SK-N-MC (cell line): ENCODE data around the gene TRAF7.
"Not testable (repeated sequence)": the region's sequence is repeated elsewhere in the genome, so short reads cannot be mapped to it uniquely, and the experiment has no call there.

Experiments
- DNase-seq: peaks from one replicate; pipeline ENCODE4 v3.0.0-alpha.2; 2011; ENCODE audit warnings: low read depth, low spot score
- H3K27ac ChIP-seq: fragments of 200-600 bp; sonication (generic); 2 replicates; pipeline ENCODE4 v1.5.1; 2016; ENCODE audit warnings: mixed run types
- H3K36me3 ChIP-seq: fragments of 200-600 bp; sonication (generic); 2 replicates; pipeline ENCODE4 v1.6.1; 2017; ENCODE audit warnings: antibody characterized with exemption, low read length, mixed read lengths; ENCODE audit not compliant: insufficient read depth
- H3K4me3 ChIP-seq: fragments of 200-600 bp; sonication (generic); 2 replicates; pipeline ENCODE4 v1.5.1; 2016
- H3K9ac ChIP-seq: fragments of 200-600 bp; sonication (generic); 2 replicates; pipeline ENCODE4 v1.8.0; 2017; ENCODE audit warnings: mixed run types, mixed read lengths; ENCODE audit not compliant: insufficient read length
- H3K9me3 ChIP-seq: fragments of 200-600 bp; sonication (generic); 2 replicates; pipeline ENCODE4 v1.6.1; 2017; ENCODE audit warnings: low read depth, mild to moderate bottlenecking, antibody characterized with exemption, low read length, moderate library complexity, mixed read lengths
- FOXP2 ChIP-seq: optimal IDR thresholded peaks from 2 replicates; pipeline ENCODE3; 2011; ENCODE audit warnings: mild to moderate bottlenecking, moderate library complexity; ENCODE audit not compliant: insufficient read depth; ENCODE audit errors: extremely low read length, control extremely low read depth
- POLR2AphosphoS5 ChIP-seq: IDR thresholded peaks from 2 replicates; pipeline ENCODE4 v1.6.1; 2012; ENCODE audit warnings: mild to moderate bottlenecking, low read depth, low read length, borderline replicate concordance

Gene TRAF7

DNA sequence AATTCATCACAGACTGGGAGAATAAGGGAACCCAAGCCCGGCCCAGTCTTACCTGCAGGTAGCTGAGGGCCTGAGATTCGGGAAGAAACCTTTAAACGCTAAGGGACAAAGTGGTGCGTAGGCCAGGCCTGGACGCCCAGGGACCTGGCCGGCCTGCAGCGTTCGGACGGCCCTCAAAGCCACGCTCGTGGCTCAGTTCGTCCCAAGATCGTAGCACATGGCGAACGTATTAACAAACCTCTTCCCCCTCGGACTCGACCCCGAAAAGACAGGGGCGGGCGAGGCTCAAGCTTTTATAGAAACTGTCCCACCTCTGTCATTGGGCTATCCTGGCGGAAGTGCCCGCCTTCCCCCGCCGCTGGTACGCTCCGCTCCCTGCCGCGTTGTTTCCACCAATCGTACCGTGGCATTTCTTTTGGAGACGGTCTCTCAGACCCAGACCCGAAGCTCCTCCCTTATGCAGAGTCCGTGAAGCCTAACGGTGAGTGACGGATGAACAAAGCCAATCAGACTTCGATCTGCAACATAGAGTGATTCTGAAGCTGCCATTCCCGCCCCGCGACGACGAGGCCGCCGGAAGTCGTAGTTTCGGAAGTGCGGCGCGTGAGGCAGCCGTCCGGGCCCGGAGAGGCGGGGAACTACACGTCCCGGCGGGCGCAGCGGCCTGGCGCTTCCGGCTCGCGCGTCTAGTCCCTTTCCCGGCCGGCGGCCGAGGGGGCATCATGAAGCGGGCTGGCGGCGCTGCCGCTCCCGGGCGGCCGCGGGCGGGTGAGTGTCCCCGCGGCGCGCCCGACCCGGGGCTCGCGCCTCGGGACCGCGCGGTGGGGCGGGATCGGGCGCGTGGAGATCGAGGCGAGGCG lies at the start of gene TRAF7:
TRAF7 (plus strand) TSS at position 692 of the 860 bp plus-strand sequence. CDS start 8,139 bp downstream, outside the sequence.
- Histone ChIP-seq H3K27ac (peak within 1 kb of the TSS; percentile 81), H3K9me3 (no peaks in the 10 kb centered on the region), H3K4me3 (peak within 1 kb of the TSS; percentile 95), H3K9ac (peak within 1 kb of the TSS; percentile 99), H3K36me3 (peaks cover 32% of the 10 kb centered on the region)
- peak; percentile 100 for DNase-seq
- TF ChIP-seq POLR2AphosphoS5 (peak; percentile 100), FOXP2 (no peak)

DNA sequence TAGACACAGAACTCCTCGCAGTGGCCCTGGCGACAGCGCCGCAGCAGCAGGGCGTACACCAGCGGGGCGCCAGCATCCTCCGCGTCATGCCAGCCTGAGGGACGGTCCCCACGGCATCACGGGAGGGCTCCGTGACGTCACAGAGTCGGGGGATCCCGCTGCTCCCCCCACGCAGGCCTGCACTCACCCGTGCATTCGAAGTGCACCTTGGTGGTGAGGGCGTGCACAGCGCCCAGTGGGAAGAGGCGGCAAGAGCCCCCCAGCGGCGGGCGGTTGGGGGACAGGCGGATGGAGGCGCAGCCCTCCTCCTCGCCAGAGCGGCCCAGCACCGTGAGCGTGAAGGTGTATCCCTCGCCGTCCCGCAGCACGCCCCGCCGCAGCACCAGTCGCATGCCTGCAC lies 49.4 kb upstream of the TRAF7 start:
- H3K9ac ChIP-seq, H3K27ac ChIP-seq, DNase-seq, H3K4me3 ChIP-seq, H3K36me3 ChIP-seq, H3K9me3 ChIP-seq: not testable (repeated sequence)

DNA sequence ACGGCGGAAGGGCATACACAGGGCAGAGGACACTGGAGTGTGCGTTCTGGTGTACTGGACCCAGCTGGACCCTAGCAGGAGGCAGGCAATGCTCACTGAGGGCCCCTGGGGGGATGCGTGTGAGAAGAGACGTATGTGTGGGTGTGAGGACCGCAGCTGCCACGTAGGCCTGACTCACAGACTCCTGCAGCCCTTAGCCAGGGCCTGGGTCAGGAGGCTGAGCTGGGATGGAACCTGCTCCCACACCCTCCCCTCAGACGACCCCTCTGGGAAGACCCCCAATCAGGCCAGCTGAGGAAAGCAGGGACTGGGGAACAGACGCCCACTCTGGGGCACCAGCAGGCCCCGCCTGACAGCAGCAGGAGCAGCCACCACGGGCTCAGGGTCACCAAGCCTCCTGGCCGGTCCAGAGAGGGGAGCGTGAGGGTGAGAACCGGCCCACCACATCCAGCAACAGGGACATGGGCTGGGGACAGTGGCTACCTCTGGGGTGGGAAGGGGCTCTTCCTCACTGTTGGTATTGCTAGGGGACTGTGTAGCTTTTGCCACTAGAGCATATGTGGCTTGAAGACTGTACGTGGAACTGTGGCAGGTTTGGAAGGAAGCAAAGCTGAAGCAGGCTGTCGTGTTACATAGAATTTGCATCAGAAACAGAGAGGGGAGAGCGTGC lies 48.3 kb upstream of the TRAF7 start:
- DNase-seq, H3K9ac ChIP-seq, H3K27ac ChIP-seq, H3K36me3 ChIP-seq, H3K9me3 ChIP-seq, H3K4me3 ChIP-seq: not testable (repeated sequence)

DNA sequence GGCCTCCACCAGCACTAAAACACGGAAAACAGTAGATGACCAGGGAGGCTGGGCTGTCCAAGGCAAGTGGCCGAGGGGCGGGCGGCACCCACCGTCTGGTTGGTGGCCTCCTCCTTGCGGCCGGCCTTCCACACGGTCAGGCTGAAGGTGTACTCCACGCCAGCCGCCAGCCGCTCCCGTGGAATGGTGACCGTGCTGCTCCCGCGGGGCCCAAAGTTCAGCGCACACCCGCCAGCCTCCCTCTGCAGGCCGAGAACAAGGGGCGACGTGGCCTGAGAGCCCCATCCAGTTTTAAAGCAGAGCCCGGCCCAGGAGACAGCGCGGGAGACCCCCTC lies 47.8 kb upstream of the TRAF7 start:
- H3K4me3 ChIP-seq, H3K36me3 ChIP-seq, H3K27ac ChIP-seq: not testable (repeated sequence)

DNA sequence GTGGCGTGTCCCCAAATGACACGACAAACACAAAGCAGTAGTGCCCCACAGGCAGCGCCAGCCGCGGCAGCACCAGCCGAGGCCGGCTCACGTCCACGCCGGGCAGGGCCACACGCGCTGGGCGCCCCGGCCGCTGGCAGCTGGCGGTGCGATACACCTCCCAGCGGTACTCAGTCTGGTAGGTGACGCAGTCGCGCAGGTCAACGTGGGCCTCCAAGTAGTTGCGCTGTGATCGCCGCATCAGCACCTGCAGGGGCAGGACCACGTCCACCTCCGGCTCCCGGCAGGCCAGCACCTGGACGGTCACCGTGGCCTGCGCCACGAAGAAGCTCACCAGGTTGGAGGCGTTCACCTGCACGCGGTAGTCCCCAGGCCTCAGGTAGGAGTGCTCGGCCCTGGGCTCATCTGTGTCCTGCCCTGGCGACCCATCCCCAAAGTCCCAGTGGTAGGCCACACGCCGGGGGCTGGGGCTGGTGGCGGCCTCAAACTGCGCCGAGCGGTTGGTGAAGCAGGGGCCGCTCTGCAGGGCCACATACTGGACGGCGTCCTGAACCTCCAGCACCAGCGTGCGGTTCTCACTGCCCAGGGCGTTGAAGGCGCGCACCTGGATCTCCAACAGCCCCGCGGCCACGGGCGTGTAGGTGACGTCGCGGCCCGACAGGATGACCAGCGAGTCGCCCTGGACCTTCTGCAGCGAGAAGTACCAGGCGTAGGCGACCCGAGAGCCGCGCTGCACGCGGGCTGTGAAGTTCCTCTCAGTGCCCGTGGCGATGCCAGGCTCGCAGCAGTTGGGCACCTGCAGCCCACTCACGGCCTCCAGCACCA lies 46.9 kb upstream of the TRAF7 start:
- H3K36me3 ChIP-seq, H3K9ac ChIP-seq, H3K9me3 ChIP-seq, H3K27ac ChIP-seq, DNase-seq, H3K4me3 ChIP-seq: not testable (repeated sequence)

More for the DNA sequence above, 47.8 kb upstream of the TRAF7 start:
- H3K9ac ChIP-seq, DNase-seq, H3K9me3 ChIP-seq: not testable (repeated sequence)

DNA sequence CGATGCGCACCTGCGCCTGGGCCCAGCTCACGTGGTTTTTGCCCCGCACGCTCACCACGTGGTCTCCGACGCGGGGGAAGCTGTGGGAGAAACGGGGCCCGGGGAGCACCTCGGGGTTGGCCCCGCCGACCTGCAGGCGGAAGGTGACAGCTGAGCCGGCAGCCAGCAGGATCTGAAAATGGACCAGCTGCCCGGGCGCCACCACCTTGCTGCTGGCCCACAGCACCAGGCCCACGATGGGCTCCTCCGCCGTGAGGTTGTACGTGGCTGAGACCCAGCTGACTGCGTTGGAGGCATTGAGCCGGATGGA lies 46.4 kb upstream of the TRAF7 start:
- not testable (repeated sequence) for H3K4me3 ChIP-seq, H3K9ac ChIP-seq, H3K27ac ChIP-seq, H3K9me3 ChIP-seq, DNase-seq, H3K36me3 ChIP-seq

DNA sequence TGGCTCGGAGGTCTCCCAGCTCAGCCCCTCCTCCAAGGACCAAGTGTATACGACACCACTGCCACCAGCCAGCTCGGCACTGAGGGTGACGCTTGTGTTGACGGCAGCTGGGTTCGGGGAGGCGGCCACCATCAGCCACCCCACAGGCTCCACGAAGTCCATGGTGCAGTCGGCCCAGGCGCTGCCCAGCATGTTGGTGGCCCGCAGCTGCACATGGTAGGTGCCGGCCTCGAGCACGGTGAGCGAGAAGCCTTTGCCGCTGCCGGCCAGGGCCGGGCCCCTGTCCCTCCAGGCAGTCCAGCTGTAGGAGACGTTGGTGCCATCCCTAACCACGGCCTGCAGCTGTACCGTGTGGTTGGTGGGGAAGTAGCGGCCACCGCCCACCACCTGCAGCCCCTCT lies 45.7 kb upstream of the TRAF7 start:
- not testable (repeated sequence) for H3K4me3 ChIP-seq, H3K9me3 ChIP-seq, DNase-seq, H3K27ac ChIP-seq, H3K9ac ChIP-seq, H3K36me3 ChIP-seq

DNA sequence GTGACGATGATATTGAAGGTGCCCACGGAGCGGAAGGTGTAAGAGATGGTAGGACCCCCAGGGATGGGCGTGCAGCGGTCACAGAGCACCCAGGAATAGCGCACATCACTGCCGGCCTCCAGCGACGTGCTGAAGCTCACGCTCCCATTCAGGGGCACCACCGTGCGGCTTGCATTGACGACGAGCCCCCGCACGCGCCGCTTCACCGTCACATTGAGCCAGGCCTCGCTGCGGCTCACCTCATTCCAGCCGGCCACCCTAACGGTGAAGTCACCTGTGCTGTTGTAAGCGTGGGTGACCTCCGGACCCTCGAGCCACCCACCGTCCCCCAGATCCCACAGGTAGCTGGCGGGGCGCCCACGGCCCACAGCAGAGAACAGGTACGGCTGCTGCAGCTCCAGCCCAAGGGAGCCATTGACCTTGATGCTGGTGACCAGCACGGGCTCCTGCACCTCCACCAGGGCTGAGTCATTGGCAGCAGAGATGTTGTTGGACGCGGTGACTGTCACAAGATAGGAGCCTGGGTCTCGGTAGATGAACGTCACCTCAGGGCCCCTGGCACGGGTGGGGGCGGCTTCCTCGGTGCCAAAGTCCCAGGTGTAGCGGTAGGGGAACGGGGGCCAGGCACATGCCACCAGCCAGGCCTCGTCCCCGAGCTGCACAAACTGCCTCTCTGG lies 45.1 kb upstream of the TRAF7 start:
- H3K36me3 ChIP-seq, H3K9ac ChIP-seq, H3K9me3 ChIP-seq, DNase-seq, H3K4me3 ChIP-seq, H3K27ac ChIP-seq: not testable (repeated sequence)

DNA sequence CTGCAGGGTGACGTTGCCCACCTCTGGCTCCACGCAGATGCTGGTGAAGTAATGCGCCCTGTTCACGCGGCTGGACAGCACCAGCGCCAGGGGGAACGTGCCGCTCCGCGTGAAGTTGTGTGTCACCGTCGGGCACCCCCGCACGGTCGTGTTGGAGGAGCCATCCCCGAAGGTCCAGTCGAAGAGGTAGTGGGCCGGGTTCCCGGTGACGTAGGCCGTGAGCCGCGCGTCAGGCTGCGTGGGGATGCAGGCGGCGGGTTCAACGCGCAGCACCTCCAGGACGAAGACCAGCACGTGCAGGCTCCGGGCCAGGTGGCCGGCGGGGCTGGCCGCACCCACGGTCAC lies 44.6 kb upstream of the TRAF7 start:
- not testable (repeated sequence) for H3K9ac ChIP-seq, H3K9me3 ChIP-seq, DNase-seq, H3K36me3 ChIP-seq, H3K27ac ChIP-seq, H3K4me3 ChIP-seq

DNA sequence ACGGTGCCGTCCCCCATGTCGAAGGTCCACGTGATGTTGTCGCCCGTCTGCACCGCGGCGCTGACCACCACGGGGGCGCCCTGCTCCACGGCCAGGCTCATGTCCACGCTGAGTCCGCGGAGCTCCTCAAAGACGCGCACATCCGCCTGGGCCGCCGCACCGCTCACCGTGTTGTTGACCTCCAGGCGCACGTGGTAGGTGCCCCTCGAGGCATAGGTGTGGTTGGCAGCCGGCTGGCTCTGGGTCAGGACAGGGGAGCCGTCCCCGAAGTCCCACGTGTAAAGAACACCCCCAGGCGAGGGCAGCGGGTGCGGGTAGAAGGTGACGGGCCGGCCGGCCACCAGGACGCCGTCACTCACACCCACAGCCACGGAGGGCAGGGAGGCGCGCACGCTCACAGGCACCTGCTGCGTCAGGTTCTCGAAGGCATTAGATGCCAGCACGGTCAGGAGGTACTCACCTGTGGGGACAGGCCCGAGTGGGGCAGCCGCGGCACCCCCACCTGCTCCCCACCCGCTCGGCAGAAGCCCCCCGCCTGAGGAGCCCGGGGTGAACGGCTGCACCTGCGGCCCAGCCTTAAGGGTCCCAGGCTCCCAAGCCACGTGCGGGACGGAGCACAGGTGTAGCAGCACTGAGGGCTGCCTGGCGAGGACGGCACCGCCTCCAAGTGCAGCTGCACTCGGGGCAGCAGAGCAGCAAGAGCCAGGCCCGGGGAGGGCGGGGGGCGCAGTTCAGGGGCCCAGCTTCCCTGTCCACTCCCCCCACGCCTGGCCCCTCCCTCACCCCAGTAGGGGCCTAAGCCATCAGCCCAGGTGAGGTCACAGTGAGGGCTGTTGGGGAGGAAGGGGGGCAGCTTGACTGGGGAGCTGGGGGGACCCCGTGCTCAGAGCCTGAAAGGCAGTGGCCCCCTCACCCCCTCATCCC lies 43.9 kb upstream of the TRAF7 start:
- not testable (repeated sequence) for H3K9me3 ChIP-seq, DNase-seq, H3K27ac ChIP-seq, H3K9ac ChIP-seq, H3K36me3 ChIP-seq, H3K4me3 ChIP-seq

DNA sequence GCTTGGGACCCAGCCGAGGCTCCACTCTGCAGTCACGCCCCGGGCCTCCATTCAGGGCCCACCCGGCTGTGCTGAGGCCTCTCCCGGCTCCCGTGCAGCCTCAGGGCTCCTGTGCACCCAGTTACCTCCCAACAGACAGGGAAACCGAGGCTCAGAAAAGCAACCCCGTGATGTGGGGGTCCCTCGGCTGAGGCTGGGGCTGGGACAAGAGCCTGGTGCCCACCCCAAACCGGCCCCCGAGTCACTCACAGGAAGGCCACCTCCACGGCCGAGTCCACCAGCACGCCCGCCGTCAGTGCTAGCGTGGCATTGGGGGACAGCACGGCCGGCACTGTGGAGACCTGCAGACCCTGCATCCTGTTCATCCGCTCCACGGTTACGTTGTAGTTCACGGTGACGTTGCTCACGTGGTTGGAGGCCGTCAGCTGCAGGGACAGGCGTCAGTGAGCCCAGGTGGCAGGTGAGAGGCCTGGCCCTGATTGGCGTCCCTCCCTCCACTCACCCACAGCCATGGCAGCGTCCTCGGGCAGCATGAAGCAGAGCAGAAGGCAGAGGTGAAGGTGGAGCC lies 43.0 kb upstream of the TRAF7 start:
- not testable (repeated sequence) for DNase-seq, H3K36me3 ChIP-seq, H3K27ac ChIP-seq

DNA sequence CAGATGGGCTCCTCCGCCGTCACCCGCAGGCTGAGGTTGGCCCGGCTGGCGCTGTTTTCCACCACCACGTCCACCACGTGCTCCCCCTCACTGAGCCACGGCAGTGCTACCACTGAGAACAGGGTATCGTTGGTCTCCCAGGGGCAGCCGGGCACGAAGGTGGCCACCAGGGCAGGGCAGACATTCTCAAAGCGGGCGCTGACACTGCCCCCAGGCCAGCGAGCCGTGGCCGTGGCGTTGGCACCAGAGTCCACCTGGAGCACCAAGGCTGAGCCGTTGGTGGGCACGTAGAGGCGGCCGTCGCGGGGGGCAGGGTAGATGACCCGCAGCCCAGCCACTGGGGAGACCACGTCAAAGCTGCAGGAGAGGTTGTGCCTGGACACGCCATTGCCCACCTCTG lies 41.4 kb upstream of the TRAF7 start:
- not testable (repeated sequence) for H3K4me3 ChIP-seq, H3K9ac ChIP-seq, H3K36me3 ChIP-seq, H3K27ac ChIP-seq, DNase-seq, H3K9me3 ChIP-seq

More for the DNA sequence above, 43.0 kb upstream of the TRAF7 start:
- H3K4me3 ChIP-seq, H3K9ac ChIP-seq, H3K9me3 ChIP-seq: not testable (repeated sequence)
